T47D (cell line): Measurements from ENCODE around the gene DKC1.
A peak's percentile ranks its signal among the peaks of the same experiment; 100 is the strongest.

ENCODE experiments used
- DNase-seq, 2 experiments: peaks; one replicate each; pipeline versions ENCODE4 v3.0.0 to v3.0.0-alpha.2; 2011 to 2012; ENCODE audit warnings: low read depth in 1 of 2, low spot score in 1 of 2
- JUND ChIP-seq: IDR thresholded peaks from 2 replicates; pipeline ENCODE4 v1.6.1; 2012; ENCODE audit warnings: low read depth
- in situ Hi-C: cut with HindIII; loops from 2 replicates; pipeline ENCODE4 v1.10.0; 2016; ENCODE audit warnings: low sequenced_read_pairs, low pct_unique_long_range_greater_than_20kb

Gene DKC1

DNA sequence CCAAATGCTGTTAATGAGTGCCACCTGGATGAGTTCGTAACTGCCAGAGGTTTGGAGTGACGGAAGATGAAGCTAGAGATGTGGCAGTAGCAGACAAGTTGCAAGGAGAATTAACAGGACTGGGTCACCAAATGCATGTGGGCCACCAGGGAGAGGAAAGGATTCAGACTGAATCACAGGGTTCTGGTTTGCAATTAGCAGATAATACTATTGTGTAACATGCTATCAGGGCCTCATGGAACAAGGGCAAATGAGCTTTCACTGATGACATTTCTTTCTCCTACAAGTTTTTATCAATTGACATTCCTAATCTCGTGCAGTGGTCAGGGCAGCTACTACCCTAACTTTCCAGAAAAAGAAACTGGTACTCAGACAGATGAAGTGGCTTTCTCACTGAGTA is 33.2 kb upstream of the DKC1 start:
- no peak for TF ChIP-seq JUND
- in situ Hi-C loops = no loop called here
- DNase-seq = no peak

- TF ChIP-seq JUND = no peak
- DNase-seq = peak in 1 of 2 experiments; percentile 11
- in situ Hi-C loops = no loop called here
These were observed 32.3 kb upstream of the DKC1 start for GRCh38 chrX:154730253-154730891.

- TF ChIP-seq JUND = no peak
- DNase-seq = no peak
- in situ Hi-C loops = no loop called here
These were observed 31.5 kb upstream of the DKC1 start for GRCh38 chrX:154731184-154731583.

GRCh38 chrX:154731881-154732280 is 30.8 kb upstream of the DKC1 start:
- DNase-seq = no peak
- TF ChIP-seq JUND = no peak
- in situ Hi-C loops = no loop called here

- TF ChIP-seq JUND = no peak
- in situ Hi-C loops = no loop called here
- DNase-seq = no peak
These were observed 30.1 kb upstream of the DKC1 start for GRCh38 chrX:154732421-154733065.

GRCh38 chrX:154733066-154733425 is 29.6 kb upstream of the DKC1 start:
- no peak for TF ChIP-seq JUND
- in situ Hi-C loops = no loop called here
- DNase-seq = no peak

- no peak for TF ChIP-seq JUND
- in situ Hi-C loops = no loop called here
- DNase-seq = no peak
These were observed 28.4 kb upstream of the DKC1 start for GRCh38 chrX:154734061-154734781.

- TF ChIP-seq JUND = no peak
- DNase-seq = no peak
- in situ Hi-C loops = no loop called here
These were observed 26.8 kb upstream of the DKC1 start for GRCh38 chrX:154735695-154736393.

- DNase-seq = no peak
- no peak for TF ChIP-seq JUND
- in situ Hi-C loops = no loop called here
These were observed 25.5 kb upstream of the DKC1 start for GRCh38 chrX:154737136-154737535.

DNA sequence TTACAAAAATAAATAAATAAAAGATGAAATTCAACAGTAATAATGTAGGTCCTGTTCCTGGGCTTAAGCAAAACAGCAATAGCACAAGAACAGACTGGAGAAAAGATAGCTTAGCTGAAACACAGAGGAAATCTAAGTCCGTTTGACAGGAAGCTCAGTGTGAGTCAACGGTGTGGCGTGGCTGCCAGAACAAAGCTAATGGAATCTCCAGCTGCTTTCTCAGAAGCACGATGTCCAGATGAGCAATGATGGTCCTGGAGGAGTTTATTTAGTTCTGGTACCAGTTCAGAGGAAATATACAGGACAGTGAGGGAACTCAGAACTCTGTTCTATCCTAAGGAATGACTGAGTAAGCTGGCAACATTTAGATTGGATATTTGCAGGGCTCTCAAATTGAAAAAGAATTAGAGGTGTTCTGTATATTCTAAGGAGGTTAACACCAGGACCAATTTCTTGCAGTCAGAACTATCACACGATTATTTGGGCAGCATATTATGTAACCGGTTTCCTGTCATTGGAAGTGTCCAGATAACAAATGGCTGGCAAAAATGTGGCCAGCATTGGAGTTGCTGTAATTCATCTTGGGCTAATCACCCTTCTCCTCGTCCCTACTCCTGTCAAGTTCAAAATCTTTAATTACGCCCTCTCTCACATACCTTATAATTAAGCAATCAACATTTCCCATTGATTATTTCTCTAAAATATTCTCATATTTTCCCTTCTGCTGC is 24.5 kb upstream of the DKC1 start:
- in situ Hi-C loops = no loop called here
- DNase-seq = no peak
- no peak for TF ChIP-seq JUND

- no peak for TF ChIP-seq JUND
- no peak for DNase-seq
- in situ Hi-C loops = no loop called here
These were observed 22.7 kb upstream of the DKC1 start for GRCh38 chrX:154739952-154740465.

DNA sequence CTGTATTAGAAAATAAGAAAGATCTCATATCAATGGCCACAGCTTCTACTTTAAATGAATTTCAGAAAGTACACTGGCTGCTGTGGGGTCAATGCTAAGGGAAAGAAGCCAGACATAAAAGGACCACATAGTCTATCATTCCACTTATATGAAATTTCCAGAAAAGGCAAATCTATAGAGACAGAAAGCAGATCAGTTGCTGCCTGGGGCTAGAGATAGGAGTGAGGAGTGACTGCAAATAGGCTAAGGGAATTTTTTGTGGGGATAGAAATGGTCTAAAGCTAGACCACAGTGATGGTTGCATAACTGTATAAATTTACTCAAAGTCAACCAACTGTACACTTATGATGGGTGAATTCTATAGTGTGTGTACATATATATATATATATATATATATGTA is 20.1 kb upstream of the DKC1 start:
- in situ Hi-C loops = no loop called here
- no peak for DNase-seq
- TF ChIP-seq JUND = no peak
